Measurements from ENCODE around the gene TAF4.

GRCh38 chr20:62104791-62105345, 39.2 kb upstream of the TAF4 start:
- TF ChIP-seq, protein P1, sequence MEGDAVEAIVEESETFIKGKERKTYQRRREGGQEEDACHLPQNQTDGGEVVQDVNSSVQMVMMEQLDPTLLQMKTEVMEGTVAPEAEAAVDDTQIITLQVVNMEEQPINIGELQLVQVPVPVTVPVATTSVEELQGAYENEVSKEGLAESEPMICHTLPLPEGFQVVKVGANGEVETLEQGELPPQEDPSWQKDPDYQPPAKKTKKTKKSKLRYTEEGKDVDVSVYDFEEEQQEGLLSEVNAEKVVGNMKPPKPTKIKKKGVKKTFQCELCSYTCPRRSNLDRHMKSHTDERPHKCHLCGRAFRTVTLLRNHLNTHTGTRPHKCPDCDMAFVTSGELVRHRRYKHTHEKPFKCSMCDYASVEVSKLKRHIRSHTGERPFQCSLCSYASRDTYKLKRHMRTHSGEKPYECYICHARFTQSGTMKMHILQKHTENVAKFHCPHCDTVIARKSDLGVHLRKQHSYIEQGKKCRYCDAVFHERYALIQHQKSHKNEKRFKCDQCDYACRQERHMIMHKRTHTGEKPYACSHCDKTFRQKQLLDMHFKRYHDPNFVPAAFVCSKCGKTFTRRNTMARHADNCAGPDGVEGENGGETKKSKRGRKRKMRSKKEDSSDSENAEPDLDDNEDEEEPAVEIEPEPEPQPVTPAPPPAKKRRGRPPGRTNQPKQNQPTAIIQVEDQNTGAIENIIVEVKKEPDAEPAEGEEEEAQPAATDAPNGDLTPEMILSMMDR (IDR thresholded peaks at IDR 0.05), result no peak
- TF ChIP-seq POLR2AphosphoS5 (IDR thresholded peaks at IDR 0.05), result no peak
- TF ChIP-seq EP300 (IDR thresholded peaks at IDR 0.05), result no peak
